Ectodermal cell (in vitro differentiated cells): ENCODE data around the gene ATP8A1.

ENCODE experiments used
- H3K27ac ChIP-seq: 2 replicates; pipeline ENCODE4 v1.7.0; 2013; ENCODE audit warnings: mild to moderate bottlenecking, low read depth, low read length; ENCODE audit not compliant: insufficient read depth, poor library complexity, severe bottlenecking
- H3K27me3 ChIP-seq: 2 replicates; pipeline ENCODE4 v1.7.0; 2013; ENCODE audit warnings: mild to moderate bottlenecking, low read length; ENCODE audit not compliant: insufficient read depth, control insufficient read depth, poor library complexity, severe bottlenecking
- H3K36me3 ChIP-seq: one replicate; pipeline ENCODE4 v1.7.0; 2013; ENCODE audit warnings: low read length; ENCODE audit not compliant: control insufficient read depth, insufficient read depth
- H3K4me1 ChIP-seq: one replicate; pipeline ENCODE4 v1.7.0; 2013; ENCODE audit warnings: low read length; ENCODE audit not compliant: control insufficient read depth, insufficient read depth
- H3K4me3 ChIP-seq: 2 replicates; pipeline ENCODE4 v1.7.0; 2013; ENCODE audit warnings: low read depth, low read length, control low read depth; ENCODE audit not compliant: insufficient read depth
- H3K9me3 ChIP-seq: 2 replicates; pipeline ENCODE4 v1.7.0; 2013; ENCODE audit warnings: mild to moderate bottlenecking, low read length, moderate library complexity; ENCODE audit not compliant: control insufficient read depth
- WGBS, 2 experiments: methylation state at CpG; one replicate each; pipeline ENCODE4 v1.1.7; 2013; ENCODE audit warnings: missing lambda C conversion rate in 2 of 2; 5-methylcytosine and 5-hydroxymethylcytosine counted together

Gene ATP8A1

GRCh38 chr4:42649870-42650269 is 7.0 kb downstream of the ATP8A1 start:
- H3K4me1 ChIP-seq: peaks cover 7% of the 10 kb centered on the region

DNA sequence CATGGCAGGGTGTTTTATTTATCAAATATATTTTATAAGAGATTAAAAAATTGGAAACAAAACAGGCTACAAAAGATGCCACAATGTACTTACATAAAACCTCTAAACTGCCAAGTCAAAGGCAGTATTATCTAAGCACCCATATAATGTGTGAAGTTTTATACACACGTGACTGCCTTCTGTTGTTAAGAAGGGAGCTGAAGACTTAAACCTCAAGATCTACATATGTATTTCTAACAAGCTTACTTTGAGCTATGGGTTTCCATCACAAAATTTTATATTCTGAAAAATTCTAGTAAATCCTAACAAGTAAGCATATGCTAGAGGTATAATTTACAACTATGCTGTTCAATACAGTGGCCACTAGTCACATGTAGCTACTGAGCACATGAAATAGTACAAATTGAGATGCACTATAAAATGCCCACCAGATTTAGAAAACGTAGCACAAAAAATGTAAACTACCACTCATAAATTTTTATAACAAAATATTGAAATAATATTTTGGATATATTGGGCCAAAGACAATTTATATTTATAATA is 9.8 kb downstream of the ATP8A1 start:
- WGBS, 2 experiments: 90 to 100% methylated on average over 1 to 2 of the region's 2 CpGs
- no peaks in the 10 kb centered on the region for H3K4me1 ChIP-seq
- H3K4me3 ChIP-seq: no peak overlapping the region
- no peaks in the 10 kb centered on the region for H3K9me3 ChIP-seq
- no peaks in the 10 kb centered on the region for H3K36me3 ChIP-seq
- H3K27ac ChIP-seq: no peak overlapping the region
- no peaks in the 10 kb centered on the region for H3K27me3 ChIP-seq

More at GRCh38 chr4:42649870-42650269, 7.0 kb downstream of the ATP8A1 start:
- no peaks in the 10 kb centered on the region for H3K36me3 ChIP-seq
- no peaks in the 10 kb centered on the region for H3K27me3 ChIP-seq
- H3K27ac ChIP-seq: no peak overlapping the region
- no peaks in the 10 kb centered on the region for H3K9me3 ChIP-seq
- WGBS, 2 experiments: 74 to 82% methylated on average over 4 of the region's 4 CpGs
- H3K4me3 ChIP-seq: no peak overlapping the region

GRCh38 chr4:42646013-42646784 is 10.7 kb downstream of the ATP8A1 start:
- no peak overlapping the region for H3K4me3 ChIP-seq
- no peaks in the 10 kb centered on the region for H3K4me1 ChIP-seq
- H3K27ac ChIP-seq: no peak overlapping the region
- H3K9me3 ChIP-seq: no peaks in the 10 kb centered on the region
- H3K36me3 ChIP-seq: no peaks in the 10 kb centered on the region
- WGBS, 2 experiments: 92 to 95% methylated on average over 8 of the region's 8 CpGs
- no peaks in the 10 kb centered on the region for H3K27me3 ChIP-seq

DNA sequence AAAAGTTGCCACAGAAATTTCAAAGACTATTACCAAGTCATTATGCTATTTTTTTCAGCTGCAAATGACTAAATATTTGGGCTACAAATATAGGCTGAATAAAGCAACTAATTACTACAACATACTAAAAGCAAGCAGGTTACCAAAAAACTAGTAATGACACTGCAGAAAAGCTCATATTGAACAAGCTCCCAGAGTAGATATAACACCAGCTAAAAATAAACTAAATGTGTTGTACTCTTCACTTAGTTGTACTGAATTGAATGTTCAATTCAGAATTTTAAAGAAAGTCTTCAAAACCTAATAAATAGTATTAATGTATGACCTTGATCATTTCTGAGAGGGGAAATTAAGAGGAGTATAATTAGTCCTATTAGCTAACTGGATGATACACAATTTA is 12.0 kb downstream of the ATP8A1 start:
- Histone ChIP-seq H3K9me3 (no peaks in the 10 kb centered on the region), H3K27ac (no peak overlapping the region), H3K4me1 (no peaks in the 10 kb centered on the region), H3K4me3 (no peak overlapping the region), H3K27me3 (no peaks in the 10 kb centered on the region), H3K36me3 (no peaks in the 10 kb centered on the region)

DNA sequence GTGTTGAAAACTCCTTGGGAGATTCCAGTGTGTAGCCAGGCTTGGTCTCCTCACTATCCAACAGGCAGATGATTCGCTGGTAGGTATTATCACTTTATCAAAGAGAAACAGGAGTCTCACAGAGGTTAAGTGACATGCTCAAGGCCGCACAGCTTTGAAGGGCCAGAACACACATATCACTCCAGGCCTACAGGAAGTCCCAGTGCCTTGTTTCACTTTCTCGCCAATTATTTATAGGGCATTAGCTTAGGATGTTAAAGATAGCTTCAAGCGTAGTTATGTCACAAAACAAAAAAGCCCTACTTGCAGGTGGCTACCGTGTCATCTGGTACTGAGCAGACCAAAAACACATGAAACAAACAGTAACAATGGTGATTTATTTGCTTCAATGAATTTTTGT is 13.2 kb downstream of the ATP8A1 start:
- Histone ChIP-seq H3K36me3 (no peaks in the 10 kb centered on the region), H3K27ac (no peak overlapping the region), H3K9me3 (no peaks in the 10 kb centered on the region), H3K4me3 (no peak overlapping the region), H3K4me1 (peaks cover 7% of the 10 kb centered on the region), H3K27me3 (no peaks in the 10 kb centered on the region)
- 95 to 96% methylated on average over 5 of the region's 5 CpGs for WGBS, 2 experiments

DNA sequence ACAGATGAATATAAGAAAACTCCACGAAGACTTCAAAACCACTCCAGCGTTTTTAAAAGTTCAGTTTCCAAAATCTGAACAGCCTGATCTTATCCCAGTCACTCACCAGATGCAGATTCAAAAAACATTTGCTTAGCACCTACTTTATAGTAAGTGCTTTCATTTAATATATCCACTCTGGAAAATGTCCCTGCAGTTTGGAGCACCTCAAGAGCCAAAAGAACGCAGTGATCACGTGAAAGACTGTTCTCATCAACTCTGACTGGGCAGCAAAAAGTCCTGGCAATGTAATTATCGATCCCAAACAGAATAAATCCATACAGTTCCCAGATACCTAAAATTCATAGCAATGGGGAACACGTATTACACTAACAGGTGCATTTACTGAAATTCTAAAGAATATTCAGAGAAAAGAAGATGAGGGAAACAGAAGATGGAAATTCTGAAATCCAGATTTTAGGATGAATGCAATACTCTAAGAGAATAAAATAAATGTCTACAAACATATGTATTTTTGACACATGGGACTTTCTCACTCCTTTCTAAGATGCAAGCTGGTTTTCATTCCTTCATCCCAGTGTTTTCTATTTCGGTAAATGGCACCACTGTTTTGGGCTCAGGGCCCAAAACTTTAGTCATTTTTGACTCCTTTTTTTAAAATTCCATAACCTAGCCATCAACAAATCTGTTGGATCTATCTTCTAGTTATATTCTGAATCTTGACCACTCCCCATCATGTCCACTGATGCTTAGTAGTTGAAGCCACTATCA is 13.9 kb downstream of the ATP8A1 start:
- Histone ChIP-seq H3K4me1 (peaks cover 8% of the 10 kb centered on the region), H3K27ac (no peak overlapping the region), H3K36me3 (no peaks in the 10 kb centered on the region), H3K27me3 (no peaks in the 10 kb centered on the region), H3K9me3 (no peaks in the 10 kb centered on the region), H3K4me3 (no peak overlapping the region)
- WGBS, 2 experiments: 96 to 98% methylated on average over 7 of the region's 7 CpGs

DNA sequence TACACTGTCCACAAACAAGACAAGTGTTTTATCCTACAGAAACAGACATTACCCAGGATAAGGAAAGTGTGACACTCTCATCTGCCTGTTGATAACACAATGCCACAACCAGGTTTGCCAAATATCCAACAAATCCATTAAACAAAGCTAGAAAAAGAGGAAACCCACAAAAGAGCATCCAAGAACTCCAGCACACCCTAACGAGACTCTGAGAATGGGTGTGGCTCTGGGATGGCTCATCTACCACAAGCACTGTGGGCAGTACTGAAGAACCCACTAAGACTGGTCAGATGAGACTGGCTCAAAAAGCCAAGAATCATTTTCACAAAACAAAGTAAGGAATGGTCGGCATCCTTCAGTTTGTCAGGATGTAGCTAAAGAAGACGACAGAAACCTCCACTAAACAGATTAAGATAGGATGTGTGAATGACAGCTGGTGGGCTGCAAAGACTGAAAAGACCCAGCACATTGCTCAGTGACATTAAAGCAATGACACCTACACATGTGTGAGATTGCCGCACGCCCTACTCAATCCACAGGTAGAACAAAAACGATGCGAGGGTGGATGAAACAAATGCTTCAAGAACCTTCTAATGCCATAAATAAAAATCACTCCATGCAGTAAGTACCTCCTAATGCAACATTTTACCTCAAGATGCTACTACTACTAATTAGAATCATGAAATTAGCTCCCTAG is 14.7 kb downstream of the ATP8A1 start:
- Histone ChIP-seq H3K9me3 (no peaks in the 10 kb centered on the region), H3K36me3 (no peaks in the 10 kb centered on the region), H3K27me3 (no peaks in the 10 kb centered on the region), H3K4me1 (peaks cover 9% of the 10 kb centered on the region), H3K27ac (no peak overlapping the region), H3K4me3 (no peak overlapping the region)
- 88 to 89% methylated on average over 7 of the region's 7 CpGs for WGBS, 2 experiments

GRCh38 chr4:42641656-42642055 is 15.2 kb downstream of the ATP8A1 start:
- Histone ChIP-seq H3K9me3 (no peaks in the 10 kb centered on the region), H3K27me3 (no peaks in the 10 kb centered on the region), H3K36me3 (no peaks in the 10 kb centered on the region), H3K27ac (no peak overlapping the region), H3K4me3 (no peak overlapping the region), H3K4me1 (peaks cover 15% of the 10 kb centered on the region)
- 100% methylated on average over 1 of the region's 1 CpG for WGBS, 2 experiments

- Histone ChIP-seq H3K36me3 (no peaks in the 10 kb centered on the region), H3K9me3 (no peaks in the 10 kb centered on the region), H3K27me3 (no peaks in the 10 kb centered on the region), H3K27ac (no peak overlapping the region), H3K4me1 (peaks cover 19% of the 10 kb centered on the region), H3K4me3 (no peak overlapping the region)
These were observed 15.7 kb downstream of the ATP8A1 start for GRCh38 chr4:42641161-42641560.

- no peaks in the 10 kb centered on the region for H3K9me3 ChIP-seq
- 89 to 93% methylated on average over 3 of the region's 3 CpGs for WGBS, 2 experiments
- no peaks in the 10 kb centered on the region for H3K27me3 ChIP-seq
These were observed 16.3 kb downstream of the ATP8A1 start for GRCh38 chr4:42640613-42641012.

More at GRCh38 chr4:42640613-42641012, 16.3 kb downstream of the ATP8A1 start:
- H3K36me3 ChIP-seq: no peaks in the 10 kb centered on the region
- H3K4me1 ChIP-seq: peaks cover 19% of the 10 kb centered on the region
- no peak overlapping the region for H3K4me3 ChIP-seq
- no peak overlapping the region for H3K27ac ChIP-seq
